Fibroblast of peridontal ligament (primary cell): ENCODE measurements around the gene ZAP70.
"Not testable (repeated sequence)": the region's sequence is repeated elsewhere in the genome, so short reads cannot be mapped to it uniquely, and the experiment has no call there.

ENCODE experiments used
- DNase-seq: peaks from one replicate; pipeline ENCODE4 v3.0.0-alpha.2; 2010; ENCODE audit errors: extremely low read depth

Gene ZAP70

GRCh38 chr2:97698530-97698929 lies 14.8 kb upstream of the ZAP70 start:
- DNase-seq, result no peak

- DNase-seq, result peak; percentile 68
Observed at GRCh38 chr2:97699765-97700444, 13.5 kb upstream of the ZAP70 start.

DNA sequence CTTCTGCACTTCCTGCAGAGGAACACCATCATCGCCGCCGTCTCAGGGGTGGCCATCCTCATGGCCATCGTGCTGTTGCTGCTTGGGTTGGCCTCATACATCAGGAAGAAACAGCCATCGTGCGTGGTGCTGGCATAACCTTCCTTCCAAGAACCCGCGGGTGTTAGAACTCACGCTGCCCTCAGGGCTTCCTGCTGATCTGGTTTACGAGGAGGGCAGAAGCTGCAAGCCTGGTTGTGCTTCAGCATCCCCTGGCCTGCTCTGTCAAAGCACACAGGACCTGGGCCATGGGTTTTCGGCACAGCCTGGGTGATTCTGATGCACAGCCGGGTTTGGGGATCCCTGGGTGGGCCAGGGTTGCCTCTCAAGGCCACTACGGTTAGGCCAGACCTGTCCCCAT lies 12.2 kb upstream of the ZAP70 start:
- no peak for DNase-seq

GRCh38 chr2:97701851-97702465 lies 11.4 kb upstream of the ZAP70 start:
- DNase-seq, result peak; percentile 56

GRCh38 chr2:97702731-97703470 lies 10.5 kb upstream of the ZAP70 start:
- DNase-seq, result no peak

- DNase-seq, result no peak
Observed at GRCh38 chr2:97703741-97704140, 9.6 kb upstream of the ZAP70 start.

DNA sequence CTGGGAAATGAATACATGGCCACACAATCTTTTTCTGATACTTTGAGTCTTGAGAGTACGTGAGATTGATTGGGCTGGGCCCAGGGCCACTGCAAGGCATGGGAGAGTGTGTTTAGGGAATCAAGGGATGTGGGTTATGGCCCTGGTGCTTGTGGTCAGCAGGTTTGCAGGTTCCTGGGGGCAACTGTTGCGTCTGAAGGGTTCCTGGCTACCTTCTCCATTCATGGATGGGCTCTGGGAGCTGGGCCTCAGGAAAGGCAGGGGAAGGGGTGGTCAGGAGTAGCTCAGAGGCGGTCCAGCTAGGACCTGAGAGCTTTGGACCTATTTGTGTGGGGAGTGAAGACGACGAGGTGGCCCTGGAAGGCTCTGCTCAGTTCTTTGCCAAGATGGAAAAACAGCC lies 8.4 kb upstream of the ZAP70 start:
- no peak for DNase-seq

GRCh38 chr2:97706112-97706511 lies 7.3 kb upstream of the ZAP70 start:
- DNase-seq, result no peak

DNA sequence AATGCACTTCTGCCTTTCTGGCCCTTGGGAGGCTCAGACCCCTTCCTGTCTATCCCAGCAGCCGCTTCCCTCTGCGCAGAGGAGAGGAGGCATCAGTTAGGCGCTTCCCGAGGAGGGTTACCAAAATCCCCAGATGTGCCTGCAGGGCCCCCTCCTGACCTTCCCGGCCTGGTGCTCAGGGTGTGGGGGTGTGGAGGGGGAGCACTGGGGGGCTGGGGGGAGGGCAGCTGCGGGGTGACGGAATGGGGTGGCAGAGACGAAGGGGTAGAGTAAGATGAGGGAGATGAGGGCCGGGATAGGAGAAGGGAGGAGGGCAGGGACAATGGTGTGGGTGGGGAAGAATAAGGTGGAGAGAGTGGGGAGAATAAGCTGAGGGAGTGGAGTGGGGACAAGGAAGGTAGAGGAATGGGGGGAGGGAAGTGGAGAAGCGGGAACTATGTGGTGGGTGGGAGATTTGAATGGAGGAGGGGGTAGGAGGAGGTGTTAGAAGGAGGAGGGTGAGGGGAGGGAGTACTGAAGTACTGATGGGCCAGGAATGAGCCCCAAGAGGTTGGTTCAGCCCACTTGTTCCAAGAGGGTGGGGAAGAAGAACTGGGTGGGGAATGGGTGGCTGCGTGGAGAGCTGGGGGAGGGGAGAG lies 6.5 kb upstream of the ZAP70 start:
- no peak for DNase-seq

- no peak for DNase-seq
Observed at GRCh38 chr2:97707362-97708047, 5.9 kb upstream of the ZAP70 start.

GRCh38 chr2:97708048-97708380 lies 5.4 kb upstream of the ZAP70 start:
- DNase-seq, result no peak

- DNase-seq, result no peak
Observed at GRCh38 chr2:97708608-97709007, 4.8 kb upstream of the ZAP70 start.

GRCh38 chr2:97711394-97711711 lies 2.0 kb upstream of the ZAP70 start:
- DNase-seq, result no peak

DNA sequence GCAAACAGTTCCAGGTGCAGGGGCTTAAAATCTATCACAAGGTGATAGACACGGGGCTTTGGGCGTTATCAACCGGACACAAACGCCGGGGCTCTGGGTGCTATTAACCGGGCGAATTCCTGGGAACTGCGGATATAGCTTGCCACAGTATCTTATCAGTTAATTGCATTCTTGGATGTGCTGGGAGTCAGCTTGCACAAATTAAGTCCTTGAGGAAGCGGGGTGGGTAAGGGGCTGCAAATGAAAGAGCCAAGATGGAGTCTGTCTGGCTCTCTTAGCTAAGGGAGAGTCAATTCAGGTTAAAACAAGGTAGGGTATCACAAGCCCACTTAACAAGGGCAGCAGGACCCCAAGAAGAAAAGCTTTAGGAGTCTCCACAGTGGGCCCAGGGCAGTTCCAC lies 1.2 kb upstream of the ZAP70 start:
- DNase-seq, result not testable (repeated sequence)

- no peak for DNase-seq
Observed at GRCh38 chr2:97712693-97713295, 582 bp upstream of the ZAP70 start.

GRCh38 chr2:97714084-97714949 lies 941 bp downstream of the ZAP70 start:
- no peak for DNase-seq

- DNase-seq, result no peak
Observed at GRCh38 chr2:97714950-97715652, 1.7 kb downstream of the ZAP70 start.

- DNase-seq, result no peak
Observed at GRCh38 chr2:97715951-97716694, 2.7 kb downstream of the ZAP70 start.
